ENCODE measurements around the gene RAD51D.
A peak's percentile ranks its signal among the peaks of the same experiment; 100 is the strongest.
"Not testable (repeated sequence)": the region's sequence is repeated elsewhere in the genome, so short reads cannot be mapped to it uniquely, and the experiment has no call there.

RAD51D gene

GRCh38 chr17:35141681-35142466 is 22.2 kb upstream of the RAD51D start, which contains the start of gene NLE1:
Gene NLE1, minus strand, starts transcription at chr17:35142303. Its CDS starts 28 bp downstream, at chr17:35142275.
- peak in 55 of 56 donors; percentile 8 to 85 (median 64) for DNase-seq

GRCh38 chr17:35138218-35138617 is 18.6 kb upstream of the RAD51D start:
- no peak for DNase-seq

GRCh38 chr17:35135322-35135721 is 15.7 kb upstream of the RAD51D start:
- no peak for DNase-seq

- no peak for DNase-seq
These were observed 13.3 kb upstream of the RAD51D start for GRCh38 chr17:35132816-35133550.

GRCh38 chr17:35132099-35132498 is 12.4 kb upstream of the RAD51D start:
- DNase-seq = no peak

- no peak for DNase-seq
These were observed 10.7 kb upstream of the RAD51D start for GRCh38 chr17:35130392-35130791.

GRCh38 chr17:35129973-35130351 is 10.3 kb upstream of the RAD51D start:
- DNase-seq = no peak

GRCh38 chr17:35129154-35129972 is 9.7 kb upstream of the RAD51D start:
- no peak for DNase-seq

- no peak for DNase-seq
These were observed 8.3 kb upstream of the RAD51D start for GRCh38 chr17:35127751-35128514.

- no peak for DNase-seq
These were observed 1.7 kb upstream of the RAD51D start, which contains the start of gene FNDC8 for GRCh38 chr17:35121315-35121714. Gene FNDC8, plus strand, starts transcription at chr17:35121615. Its CDS starts 79 bp downstream, at chr17:35121694.

- DNase-seq = peak in 6 of 56 donors; percentile 1 to 14 (median 6)
These were observed 1.7 kb downstream of the RAD51D start for GRCh38 chr17:35117984-35118383.

- DNase-seq = no peak
These were observed 2.8 kb downstream of the RAD51D start for GRCh38 chr17:35116845-35117244.

GRCh38 chr17:35110791-35111190 is 8.9 kb downstream of the RAD51D start:
- not testable (repeated sequence) for DNase-seq

GRCh38 chr17:35104844-35105450 is 14.7 kb downstream of the RAD51D start:
- no peak for DNase-seq

GRCh38 chr17:35103271-35103670 is 16.4 kb downstream of the RAD51D start:
- DNase-seq = no peak

GRCh38 chr17:35101725-35102124 is 17.9 kb downstream of the RAD51D start:
- no peak for DNase-seq

- DNase-seq = no peak
These were observed 18.6 kb downstream of the RAD51D start for GRCh38 chr17:35101036-35101435.

GRCh38 chr17:35099908-35100307 is 19.8 kb downstream of the RAD51D start:
- DNase-seq = no peak

- DNase-seq = no peak
These were observed 21.9 kb downstream of the RAD51D start for GRCh38 chr17:35097776-35098175.

GRCh38 chr17:35095741-35096140 is 23.9 kb downstream of the RAD51D start:
- DNase-seq = no peak

Data from amygdala (tissue), 56 donors.